IPS-20b (cell line): ENCODE results near the gene CPEB4.
A peak's percentile ranks its signal among the peaks of the same experiment; 100 is the strongest.

ENCODE experiments used
- H3K27ac ChIP-seq: one replicate; pipeline ENCODE4 v1.5.1; 2013; ENCODE audit warnings: low read length
- H3K27me3 ChIP-seq: 2 replicates; pipeline ENCODE4 v1.6.1; 2013; ENCODE audit warnings: mild to moderate bottlenecking, low read length, inconsistent platforms; ENCODE audit not compliant: insufficient read depth
- H3K36me3 ChIP-seq: 2 replicates; pipeline ENCODE4 v1.6.1; 2013; ENCODE audit warnings: low read depth, mild to moderate bottlenecking, inconsistent platforms, low read length, moderate library complexity; ENCODE audit not compliant: insufficient read depth
- H3K4me1 ChIP-seq: 2 replicates; pipeline ENCODE4 v1.6.1; 2013; ENCODE audit warnings: mild to moderate bottlenecking, control low read depth, inconsistent platforms, low read length, moderate library complexity; ENCODE audit not compliant: insufficient read depth
- H3K4me3 ChIP-seq: 2 replicates; pipeline ENCODE4 v1.5.1; 2013; ENCODE audit warnings: mild to moderate bottlenecking, low read length, inconsistent platforms
- H3K9ac ChIP-seq: 2 replicates; pipeline ENCODE4 v1.6.1; 2013; ENCODE audit warnings: low read depth, mild to moderate bottlenecking, inconsistent platforms, low read length, moderate library complexity
- H3K9me3 ChIP-seq: 2 replicates; pipeline ENCODE4 v1.6.1; 2013; ENCODE audit warnings: mild to moderate bottlenecking, low read depth, low read length, inconsistent platforms; ENCODE audit not compliant: insufficient read depth

CPEB4 gene

DNA sequence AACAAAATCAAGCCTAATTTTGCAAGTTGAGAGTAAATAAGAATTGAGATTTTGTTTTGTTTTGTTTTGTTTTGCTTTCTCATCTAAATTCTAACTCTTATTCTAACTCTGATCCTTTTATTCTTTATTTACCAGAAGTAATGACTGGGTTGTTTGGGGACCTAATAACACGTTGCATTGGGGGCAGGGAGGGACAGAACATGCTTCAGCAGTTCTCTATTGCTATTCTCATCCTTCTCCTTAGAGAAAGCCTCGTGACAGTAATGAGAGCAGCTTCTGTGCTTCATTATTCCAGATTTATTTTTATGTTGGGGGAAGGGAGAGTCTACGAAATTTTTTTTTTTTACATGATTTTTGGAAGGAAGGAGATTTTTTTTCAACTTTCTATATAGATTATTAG lies 21.1 kb downstream of the CPEB4 start:
- no peak overlapping the region for H3K9ac ChIP-seq
- H3K4me3 ChIP-seq: no peak overlapping the region

DNA sequence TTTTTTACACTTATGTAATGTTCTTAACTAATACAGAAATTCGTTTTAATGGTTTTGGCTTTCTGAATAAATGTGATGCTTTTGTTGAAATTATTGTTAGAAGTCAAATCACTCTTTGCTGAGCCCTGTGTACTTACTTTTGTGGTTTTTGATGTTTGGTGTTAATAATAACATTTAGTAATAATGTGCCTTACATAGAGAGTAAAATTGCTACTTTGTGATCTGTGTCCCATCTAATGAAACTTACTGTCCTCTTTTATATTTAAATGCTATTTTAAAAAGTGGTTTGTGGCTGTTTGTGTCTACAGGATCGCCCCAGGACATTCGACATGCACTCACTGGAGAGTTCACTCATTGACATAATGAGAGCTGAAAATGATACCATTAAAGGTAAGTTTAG lies 22.1 kb downstream of the CPEB4 start:
- Histone ChIP-seq H3K9me3 (no peaks in the 10 kb centered on the region), H3K27me3 (no peaks in the 10 kb centered on the region), H3K4me1 (peaks cover 7% of the 10 kb centered on the region), H3K4me3 (no peak overlapping the region), H3K27ac (no peak overlapping the region), H3K36me3 (no peaks in the 10 kb centered on the region), H3K9ac (no peak overlapping the region; the same call in 1 of the 2 replicates)

More for the DNA sequence above, 21.1 kb downstream of the CPEB4 start:
- H3K27ac ChIP-seq: no peak overlapping the region
- no peaks in the 10 kb centered on the region for H3K36me3 ChIP-seq
- peaks cover 3% of the 10 kb centered on the region; the same call in 1 of the 2 replicates for H3K4me1 ChIP-seq
- no peaks in the 10 kb centered on the region for H3K9me3 ChIP-seq
- no peaks in the 10 kb centered on the region for H3K27me3 ChIP-seq

DNA sequence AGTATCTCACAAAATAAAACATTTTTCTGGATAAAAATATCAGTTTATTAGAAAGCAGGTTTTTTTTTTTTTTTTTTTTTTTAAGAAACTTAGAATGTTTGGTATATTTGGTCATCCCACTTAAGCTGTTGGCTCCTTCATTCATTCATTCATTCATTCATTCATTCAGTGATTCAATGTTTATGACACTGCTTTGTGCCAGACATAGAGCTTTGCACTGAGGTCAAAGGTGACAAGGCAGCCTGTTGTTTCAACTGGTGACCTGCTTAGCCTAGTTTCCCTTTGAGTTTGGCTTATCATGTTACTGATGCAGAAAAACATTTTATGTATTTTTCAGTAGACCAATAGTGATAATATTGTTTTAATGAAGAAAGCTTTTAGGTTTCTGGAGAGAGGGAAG lies 23.5 kb downstream of the CPEB4 start:
- Histone ChIP-seq H3K4me1 (peaks cover 20% of the 10 kb centered on the region), H3K27ac (no peak overlapping the region), H3K9ac (no peak overlapping the region), H3K4me3 (no peak overlapping the region), H3K9me3 (no peaks in the 10 kb centered on the region), H3K27me3 (no peaks in the 10 kb centered on the region), H3K36me3 (no peaks in the 10 kb centered on the region)

DNA sequence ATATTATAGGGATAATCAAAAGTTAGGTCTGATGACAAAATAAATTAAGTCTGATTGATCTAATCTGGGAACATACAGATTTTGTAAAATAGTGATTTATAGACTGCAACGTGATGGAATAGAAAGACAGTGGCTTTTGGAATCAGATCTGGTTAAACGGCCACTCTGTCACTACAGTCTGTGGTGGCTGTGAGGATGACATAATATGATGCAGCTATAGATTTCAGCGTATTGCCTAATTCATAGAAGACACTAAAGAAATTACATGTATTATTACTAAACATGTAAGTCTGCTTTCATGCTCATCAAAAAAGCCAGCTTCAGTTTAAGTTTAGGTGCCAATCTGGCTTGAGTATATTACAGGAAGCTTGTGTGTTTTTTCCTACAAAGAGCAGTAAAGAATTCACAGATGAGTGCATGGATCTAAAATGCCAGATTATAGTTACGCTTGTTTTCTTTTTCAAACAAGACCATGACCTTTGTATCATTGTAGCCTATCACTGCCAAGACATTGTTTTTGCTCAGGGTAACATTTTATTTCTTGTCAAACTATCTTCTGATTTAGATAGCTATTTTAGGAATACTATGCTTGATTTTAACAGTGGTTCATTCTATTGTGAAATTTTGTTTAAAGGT lies 25.7 kb downstream of the CPEB4 start:
- H3K4me3 ChIP-seq: no peak overlapping the region
- no peak overlapping the region for H3K9ac ChIP-seq
- H3K27me3 ChIP-seq: no peaks in the 10 kb centered on the region
- H3K27ac ChIP-seq: no peak overlapping the region
- H3K9me3 ChIP-seq: no peaks in the 10 kb centered on the region
- peaks cover 24% of the 10 kb centered on the region for H3K4me1 ChIP-seq
- no peaks in the 10 kb centered on the region for H3K36me3 ChIP-seq

DNA sequence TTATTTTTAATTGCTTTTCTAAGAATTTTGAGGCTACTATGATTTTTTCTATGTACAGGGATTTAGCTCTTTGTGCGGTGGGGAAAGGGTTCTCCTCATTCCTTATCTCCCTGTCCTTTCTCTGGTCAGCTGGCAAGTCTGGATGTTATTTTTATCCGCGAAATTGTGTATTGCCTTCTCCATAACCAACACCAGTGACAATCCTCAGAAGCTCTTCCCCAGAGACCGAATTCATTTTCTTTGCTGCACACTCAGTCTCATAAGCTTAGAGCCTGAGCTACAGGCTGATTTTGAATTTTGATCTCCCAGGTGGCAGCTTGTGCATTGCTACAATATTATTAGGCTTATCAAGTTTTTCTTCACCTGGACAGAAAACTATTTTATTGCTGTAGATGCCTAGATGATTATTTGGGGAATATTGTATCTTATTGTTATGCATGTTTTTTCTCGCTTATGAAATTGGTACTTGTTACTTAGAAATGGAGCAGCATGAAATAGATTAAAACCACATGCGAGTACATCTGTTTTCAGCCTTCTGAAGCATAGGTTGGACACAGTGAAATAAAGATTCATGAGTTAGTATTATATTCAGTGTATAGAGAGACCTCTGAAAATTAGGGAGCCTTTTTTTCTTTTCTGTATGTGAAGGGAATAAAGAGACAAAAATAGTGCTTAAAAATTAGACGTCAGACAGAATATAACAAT lies 27.3 kb downstream of the CPEB4 start:
- peak overlapping the region; percentile 40; the same call in 1 of the 2 replicates for H3K4me3 ChIP-seq
- H3K4me1 ChIP-seq: peaks cover 39% of the 10 kb centered on the region
- peak overlapping the region; percentile 33; the same call in 1 of the 2 replicates for H3K9ac ChIP-seq
- no peaks in the 10 kb centered on the region for H3K27me3 ChIP-seq
- no peaks in the 10 kb centered on the region for H3K9me3 ChIP-seq
- H3K36me3 ChIP-seq: no peaks in the 10 kb centered on the region
- peak overlapping the region; percentile 81 for H3K27ac ChIP-seq

DNA sequence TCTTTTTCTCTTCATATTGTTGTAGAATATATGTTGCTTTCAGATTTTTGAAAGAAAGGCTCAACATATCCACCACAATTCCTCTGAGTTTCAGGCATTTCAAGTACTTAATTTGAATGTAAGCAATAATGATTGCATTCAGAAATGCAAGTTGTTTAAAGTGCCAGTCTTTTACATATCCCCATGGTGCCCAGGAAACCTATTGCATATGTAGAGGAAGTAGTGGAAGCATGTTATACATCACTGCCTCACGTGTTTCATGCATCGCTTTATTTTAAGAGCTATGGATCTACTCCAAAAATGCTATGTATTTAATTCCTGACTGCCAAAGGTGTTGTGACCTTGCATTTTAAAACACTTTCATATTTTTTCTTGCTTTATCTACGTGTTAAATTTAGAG lies 28.1 kb downstream of the CPEB4 start:
- no peaks in the 10 kb centered on the region for H3K9me3 ChIP-seq
- peaks cover 40% of the 10 kb centered on the region for H3K4me1 ChIP-seq
- H3K4me3 ChIP-seq: peak overlapping the region; percentile 40; the same call in 1 of the 2 replicates
- peak overlapping the region; percentile 81 for H3K27ac ChIP-seq
- H3K27me3 ChIP-seq: no peaks in the 10 kb centered on the region
- H3K9ac ChIP-seq: peak overlapping the region; percentile 33; the same call in 1 of the 2 replicates
- no peaks in the 10 kb centered on the region for H3K36me3 ChIP-seq

DNA sequence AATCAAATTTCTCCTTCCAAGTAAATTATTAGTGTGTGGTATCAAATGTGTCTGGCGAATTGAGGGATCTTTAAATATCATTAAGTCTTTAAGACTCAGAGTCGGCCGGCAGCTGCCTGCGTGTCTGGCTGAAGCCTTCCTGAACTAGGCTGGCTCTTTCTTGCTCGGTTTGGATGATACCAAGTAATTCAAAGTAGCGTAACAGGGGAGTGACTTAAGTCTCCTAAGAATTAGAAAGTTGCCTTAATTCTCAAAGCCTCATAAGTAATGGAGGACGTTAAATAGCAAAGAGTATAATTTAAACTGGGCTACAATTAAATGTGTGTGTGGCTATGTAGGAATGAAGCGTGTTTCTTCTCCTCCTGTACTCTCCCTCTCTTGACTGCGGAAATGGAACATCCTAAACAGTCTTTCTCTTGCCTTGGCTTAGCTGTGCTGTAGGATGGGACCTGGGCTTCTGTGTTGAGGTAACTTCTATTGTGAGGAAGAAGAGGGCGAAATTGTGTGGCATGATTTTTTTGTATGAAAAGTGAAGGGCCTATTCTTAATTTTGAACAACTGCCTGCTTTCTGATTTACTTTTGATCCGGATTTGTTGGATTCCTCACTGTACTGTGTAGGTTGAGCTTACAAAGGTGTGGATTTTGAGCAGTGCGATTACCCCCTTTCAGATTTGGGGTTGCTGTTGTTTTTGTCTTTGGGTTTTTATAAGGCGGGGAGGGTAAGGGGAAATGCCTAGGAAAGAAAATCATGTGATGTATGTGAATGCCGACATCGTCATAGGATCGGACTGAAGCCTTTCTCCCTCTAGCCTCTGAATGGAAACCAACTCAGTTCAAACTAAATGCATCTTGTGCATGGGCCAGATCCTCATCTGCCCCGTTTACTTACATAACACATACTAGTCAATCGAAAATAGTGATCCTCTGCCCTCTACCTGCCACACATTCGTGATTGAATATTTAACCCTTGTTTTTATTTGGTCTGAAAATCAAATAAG lies 29.9 kb downstream of the CPEB4 start:
- H3K9me3 ChIP-seq: no peaks in the 10 kb centered on the region
- H3K9ac ChIP-seq: peak overlapping the region; percentile 90
- peaks cover 40% of the 10 kb centered on the region for H3K4me1 ChIP-seq
- peak overlapping the region; percentile 93 for H3K27ac ChIP-seq
- peak overlapping the region; percentile 79 for H3K4me3 ChIP-seq
- no peaks in the 10 kb centered on the region for H3K27me3 ChIP-seq
- no peaks in the 10 kb centered on the region for H3K36me3 ChIP-seq

DNA sequence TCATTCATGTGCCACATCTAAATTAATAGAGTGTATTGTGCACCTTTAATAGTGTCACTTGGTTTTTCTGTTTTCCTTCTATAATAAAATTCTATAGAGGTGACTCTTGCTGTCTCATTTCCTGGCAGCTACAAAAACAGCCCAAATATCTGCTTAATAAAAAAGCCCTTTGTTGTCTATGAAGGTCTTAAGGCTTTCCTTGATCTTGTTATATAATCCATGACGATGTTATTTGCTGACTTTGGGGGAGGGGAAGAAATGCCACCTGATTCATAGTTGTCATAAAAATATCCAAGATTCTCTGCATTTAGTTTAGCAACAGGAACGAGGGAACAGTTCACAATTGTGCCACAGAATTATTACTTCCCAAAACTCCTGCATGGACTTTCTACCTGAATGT lies 31.3 kb downstream of the CPEB4 start:
- H3K27me3 ChIP-seq: no peaks in the 10 kb centered on the region
- H3K27ac ChIP-seq: no peak overlapping the region
- H3K9ac ChIP-seq: peak overlapping the region; percentile 90; the same call in 1 of the 2 replicates
- H3K9me3 ChIP-seq: no peaks in the 10 kb centered on the region
- no peaks in the 10 kb centered on the region for H3K36me3 ChIP-seq
- H3K4me1 ChIP-seq: peaks cover 49% of the 10 kb centered on the region
- H3K4me3 ChIP-seq: peak overlapping the region; percentile 79; the same call in 1 of the 2 replicates

DNA sequence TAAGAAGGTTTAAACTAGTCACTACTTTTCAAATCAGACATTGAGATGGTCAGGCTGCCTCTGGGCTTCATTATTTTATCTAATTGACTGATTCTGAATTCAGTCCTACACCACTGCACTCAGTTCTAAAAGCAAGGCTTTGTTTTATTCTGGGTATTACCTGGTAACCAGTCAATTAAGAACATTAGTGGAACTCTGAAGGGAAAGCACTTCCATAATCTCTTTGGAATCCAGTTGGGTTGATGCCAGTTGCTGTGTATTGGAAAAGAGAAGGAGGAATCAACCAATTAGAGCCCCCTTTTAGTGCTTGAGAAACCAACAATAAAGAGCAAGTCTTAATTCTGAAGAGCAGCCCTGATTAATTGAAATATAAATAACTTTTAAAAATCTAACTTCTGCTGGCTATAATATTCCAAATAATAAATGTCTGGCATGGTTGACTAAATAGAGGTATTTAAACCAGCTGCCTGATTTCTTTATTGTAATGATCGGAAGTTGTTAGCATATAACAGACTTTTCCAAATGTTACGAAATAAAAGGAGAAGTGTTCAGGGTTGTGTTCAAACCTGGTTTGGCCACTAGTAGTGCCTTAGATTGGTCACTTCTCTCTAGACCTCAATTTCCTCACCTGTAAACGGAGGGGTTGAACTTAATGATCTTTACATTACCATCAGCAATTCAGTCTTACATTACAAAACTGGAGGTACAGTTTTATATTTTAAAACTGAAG lies 32.0 kb downstream of the CPEB4 start:
- Histone ChIP-seq H3K27ac (no peak overlapping the region), H3K36me3 (no peaks in the 10 kb centered on the region), H3K27me3 (no peaks in the 10 kb centered on the region), H3K4me1 (peaks cover 49% of the 10 kb centered on the region), H3K9me3 (no peaks in the 10 kb centered on the region), H3K9ac (peak overlapping the region; percentile 90; the same call in 1 of the 2 replicates), H3K4me3 (0 out of 2 replicates have a peak overlapping the region, but pooled peaks have one; percentile 79)

DNA sequence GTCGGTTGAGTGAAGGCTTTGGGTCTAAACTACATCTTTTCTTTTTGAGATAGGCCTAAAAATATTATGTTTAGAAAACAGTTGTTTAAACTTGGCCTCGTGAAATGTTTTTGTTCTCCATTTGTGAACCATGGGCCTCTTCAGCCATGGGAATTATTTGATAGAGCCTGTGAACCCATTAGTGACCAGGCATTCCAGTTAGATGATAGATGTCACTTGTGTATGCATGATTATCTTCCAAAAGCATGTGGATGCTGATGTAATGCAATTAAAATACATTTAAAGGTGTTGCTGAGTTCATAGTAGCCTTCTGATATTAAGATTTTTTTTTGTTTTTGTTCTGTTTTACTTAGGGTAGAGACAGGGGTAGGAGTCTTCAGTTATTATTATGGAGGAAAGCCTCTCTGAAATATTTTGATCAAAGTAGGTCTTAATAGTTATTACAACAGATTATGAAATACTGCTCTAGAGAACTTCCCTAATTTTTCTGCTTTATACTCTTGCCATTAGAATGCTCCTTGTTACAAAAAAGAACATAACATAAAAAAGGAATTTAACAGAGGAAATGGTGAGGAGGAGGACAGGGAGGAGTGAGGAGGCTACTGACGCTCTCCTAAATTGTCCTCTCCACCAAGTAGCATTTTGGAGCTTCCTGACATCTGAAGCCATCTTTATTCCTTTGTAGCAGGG lies 32.9 kb downstream of the CPEB4 start:
- H3K36me3 ChIP-seq: no peaks in the 10 kb centered on the region
- no peak overlapping the region for H3K9ac ChIP-seq
- no peak overlapping the region for H3K27ac ChIP-seq
- H3K4me1 ChIP-seq: peaks cover 41% of the 10 kb centered on the region
- H3K27me3 ChIP-seq: no peaks in the 10 kb centered on the region
- no peaks in the 10 kb centered on the region for H3K9me3 ChIP-seq
- H3K4me3 ChIP-seq: no peak overlapping the region
